GM12874 (cell line): ENCODE results near the gene FRMD4A.

Experiments
- TF ChIP-seq, protein P1 (sequence below): IDR thresholded peaks from 2 replicates; pipeline ENCODE4 v1.5.1; 2011; ENCODE audit warnings: low read depth, mild to moderate bottlenecking, control low read depth, low read length, moderate library complexity; ENCODE audit not compliant: insufficient read depth

FRMD4A gene

GRCh38 chr10:13636776-13637175 is 693.9 kb downstream of the FRMD4A start:
- TF ChIP-seq, protein P1, sequence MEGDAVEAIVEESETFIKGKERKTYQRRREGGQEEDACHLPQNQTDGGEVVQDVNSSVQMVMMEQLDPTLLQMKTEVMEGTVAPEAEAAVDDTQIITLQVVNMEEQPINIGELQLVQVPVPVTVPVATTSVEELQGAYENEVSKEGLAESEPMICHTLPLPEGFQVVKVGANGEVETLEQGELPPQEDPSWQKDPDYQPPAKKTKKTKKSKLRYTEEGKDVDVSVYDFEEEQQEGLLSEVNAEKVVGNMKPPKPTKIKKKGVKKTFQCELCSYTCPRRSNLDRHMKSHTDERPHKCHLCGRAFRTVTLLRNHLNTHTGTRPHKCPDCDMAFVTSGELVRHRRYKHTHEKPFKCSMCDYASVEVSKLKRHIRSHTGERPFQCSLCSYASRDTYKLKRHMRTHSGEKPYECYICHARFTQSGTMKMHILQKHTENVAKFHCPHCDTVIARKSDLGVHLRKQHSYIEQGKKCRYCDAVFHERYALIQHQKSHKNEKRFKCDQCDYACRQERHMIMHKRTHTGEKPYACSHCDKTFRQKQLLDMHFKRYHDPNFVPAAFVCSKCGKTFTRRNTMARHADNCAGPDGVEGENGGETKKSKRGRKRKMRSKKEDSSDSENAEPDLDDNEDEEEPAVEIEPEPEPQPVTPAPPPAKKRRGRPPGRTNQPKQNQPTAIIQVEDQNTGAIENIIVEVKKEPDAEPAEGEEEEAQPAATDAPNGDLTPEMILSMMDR: no peak

- TF ChIP-seq, protein P1: no peak
Observed at GRCh38 chr10:13634207-13634606, 696.5 kb downstream of the FRMD4A start.

- TF ChIP-seq, protein P1: no peak
Observed at GRCh38 chr10:13633689-13634088, 697.0 kb downstream of the FRMD4A start.

- TF ChIP-seq, protein P1: no peak
Observed at GRCh38 chr10:13632884-13633440, 697.8 kb downstream of the FRMD4A start.

GRCh38 chr10:13632440-13632839 is 698.3 kb downstream of the FRMD4A start:
- TF ChIP-seq, protein P1: no peak

GRCh38 chr10:13631594-13631993 is 699.1 kb downstream of the FRMD4A start:
- TF ChIP-seq, protein P1: no peak

GRCh38 chr10:13630231-13630630 is 700.5 kb downstream of the FRMD4A start:
- TF ChIP-seq, protein P1: no peak

GRCh38 chr10:13629116-13629515 is 701.6 kb downstream of the FRMD4A start:
- TF ChIP-seq, protein P1: no peak
